Retina (tissue), 1 donor: ENCODE data around the gene MIDN.
"Not testable (repeated sequence)": the region's sequence is repeated elsewhere in the genome, so short reads cannot be mapped to it uniquely, and the experiment has no call there.

Experiments
- DNase-seq: peaks from one replicate; pipeline ENCODE4 v3.0.0-alpha.2; 2016

The MIDN gene

DNA sequence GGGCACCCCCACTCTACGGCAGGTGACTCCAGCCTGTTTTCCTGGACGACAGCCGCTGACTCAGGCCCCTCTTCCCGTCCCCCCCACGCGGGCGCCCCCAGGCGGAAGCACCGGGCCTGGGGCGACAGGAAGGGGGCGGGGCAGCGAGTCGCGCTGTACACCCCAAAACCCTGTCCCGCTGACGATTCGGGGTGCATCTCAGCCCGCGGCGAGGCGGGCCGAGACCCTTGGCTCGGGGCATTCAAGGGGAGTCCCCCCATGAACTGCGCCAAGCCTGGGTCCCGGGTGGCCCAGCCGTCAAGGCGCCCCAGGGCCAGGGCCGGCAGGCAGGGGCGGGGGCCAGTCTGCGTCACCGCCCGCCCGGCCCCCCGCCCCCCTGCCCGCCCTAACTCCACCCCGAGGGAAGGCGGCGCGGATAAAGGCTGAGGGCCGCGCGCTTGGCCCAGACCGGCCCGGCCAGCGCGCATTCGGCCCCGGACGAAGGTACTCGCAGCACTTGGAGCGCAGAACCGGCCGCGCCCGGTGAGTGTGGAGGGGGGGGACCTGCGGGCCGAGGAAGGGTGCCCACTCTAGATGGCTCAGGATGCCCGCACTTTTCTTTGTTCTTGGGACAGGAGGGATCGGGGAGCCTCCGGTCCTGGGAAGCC is at the start of gene MIDN:
Gene MIDN, plus strand, starts transcription at position 445 of the 647 bp plus-strand sequence. CDS start 1,714 bp downstream, outside the sequence.
- DNase-seq = peak; percentile 90

DNA sequence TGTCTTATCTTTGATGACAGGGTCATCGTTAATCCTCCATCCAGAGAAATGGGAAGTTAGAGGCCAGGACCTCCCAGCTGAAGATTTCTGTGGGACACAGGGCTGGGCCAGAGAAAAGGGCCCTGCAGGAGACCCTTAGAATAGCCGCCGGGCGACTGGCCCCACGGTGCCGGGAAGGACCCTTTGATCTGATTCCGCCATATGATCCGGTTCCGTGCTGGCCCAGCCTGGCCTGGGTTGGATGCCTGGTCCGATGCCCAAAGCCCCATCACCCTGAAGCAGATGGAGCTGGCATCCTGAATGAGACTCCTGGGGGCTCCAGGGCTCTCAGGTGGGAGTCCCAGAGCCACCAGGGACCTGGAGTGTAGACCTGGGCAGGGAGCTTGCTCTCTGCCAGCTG is 48.9 kb upstream of the MIDN start:
- DNase-seq = no peak

DNA sequence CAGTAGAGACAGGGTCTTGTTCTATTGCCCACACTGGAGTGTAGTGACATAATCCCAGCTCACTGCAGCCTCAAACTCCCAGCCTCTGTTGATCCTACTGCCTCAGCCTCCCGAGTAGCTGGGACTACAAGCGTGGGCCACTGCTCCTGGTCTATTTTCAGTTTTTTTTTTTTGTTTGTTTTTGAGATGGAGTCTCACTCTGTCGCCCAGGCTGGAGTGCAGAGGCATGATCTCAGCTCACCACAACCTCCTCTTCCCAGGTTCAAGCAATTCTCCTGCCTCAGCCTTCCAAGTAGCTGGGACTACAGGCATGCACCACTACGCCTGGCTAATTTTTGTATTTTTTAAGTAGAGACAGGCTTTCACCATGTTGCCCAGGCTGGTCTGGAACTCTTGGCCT is 47.8 kb upstream of the MIDN start:
- DNase-seq = not testable (repeated sequence)

DNA sequence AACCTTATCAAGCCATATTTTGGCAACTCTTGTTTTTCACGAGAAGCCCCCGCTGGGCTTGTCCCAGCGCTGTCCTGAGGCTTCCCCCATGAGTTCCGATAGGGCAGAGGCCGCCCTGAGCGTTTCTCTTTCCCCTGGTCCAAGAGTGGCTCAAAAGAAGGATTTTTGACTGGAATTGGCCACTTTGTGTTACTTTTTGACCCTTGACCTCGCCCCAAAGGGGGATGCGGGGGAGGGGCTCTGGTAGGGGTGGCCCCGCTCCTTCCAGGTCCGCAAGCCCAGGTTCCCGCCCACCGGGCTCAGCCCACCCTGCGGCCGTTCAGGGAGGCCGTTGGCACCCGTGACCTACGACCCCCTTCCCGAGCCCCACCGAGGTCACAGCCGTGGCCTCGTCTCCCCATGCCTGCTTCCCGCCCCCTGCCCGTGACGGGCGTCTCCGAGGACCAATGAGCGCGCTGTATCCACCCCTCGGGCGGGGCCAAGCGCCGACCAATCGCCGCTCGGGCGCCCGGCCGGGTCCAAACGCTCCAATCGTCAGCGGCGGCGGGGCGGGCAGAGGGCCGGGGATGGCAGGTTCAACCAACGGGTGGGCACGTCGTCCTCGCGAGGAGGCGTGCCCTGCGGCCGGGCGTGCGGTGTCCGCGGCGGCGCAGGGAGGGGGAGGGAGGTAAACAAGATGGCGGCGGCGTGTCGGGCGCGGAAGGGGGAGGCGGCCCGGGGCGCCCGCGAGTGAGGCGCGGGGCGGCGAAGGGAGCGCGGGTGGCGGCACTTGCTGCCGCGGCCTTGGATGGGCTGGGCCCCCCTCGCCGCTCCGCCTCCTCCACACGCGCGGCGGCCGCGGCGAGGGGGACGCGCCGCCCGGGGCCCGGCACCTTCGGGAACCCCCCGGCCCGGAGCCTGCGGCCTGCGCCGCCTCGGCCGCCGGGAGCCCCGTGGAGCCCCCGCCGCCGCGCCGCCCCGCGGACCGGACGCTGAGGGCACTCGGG is 43.0 kb upstream of the MIDN start, which contains the start of gene STK11:
Gene STK11, plus strand, starts transcription at position 665 of the 986 bp plus-strand sequence. CDS start 1,136 bp downstream, outside the sequence.
- peak; percentile 98 for DNase-seq

DNA sequence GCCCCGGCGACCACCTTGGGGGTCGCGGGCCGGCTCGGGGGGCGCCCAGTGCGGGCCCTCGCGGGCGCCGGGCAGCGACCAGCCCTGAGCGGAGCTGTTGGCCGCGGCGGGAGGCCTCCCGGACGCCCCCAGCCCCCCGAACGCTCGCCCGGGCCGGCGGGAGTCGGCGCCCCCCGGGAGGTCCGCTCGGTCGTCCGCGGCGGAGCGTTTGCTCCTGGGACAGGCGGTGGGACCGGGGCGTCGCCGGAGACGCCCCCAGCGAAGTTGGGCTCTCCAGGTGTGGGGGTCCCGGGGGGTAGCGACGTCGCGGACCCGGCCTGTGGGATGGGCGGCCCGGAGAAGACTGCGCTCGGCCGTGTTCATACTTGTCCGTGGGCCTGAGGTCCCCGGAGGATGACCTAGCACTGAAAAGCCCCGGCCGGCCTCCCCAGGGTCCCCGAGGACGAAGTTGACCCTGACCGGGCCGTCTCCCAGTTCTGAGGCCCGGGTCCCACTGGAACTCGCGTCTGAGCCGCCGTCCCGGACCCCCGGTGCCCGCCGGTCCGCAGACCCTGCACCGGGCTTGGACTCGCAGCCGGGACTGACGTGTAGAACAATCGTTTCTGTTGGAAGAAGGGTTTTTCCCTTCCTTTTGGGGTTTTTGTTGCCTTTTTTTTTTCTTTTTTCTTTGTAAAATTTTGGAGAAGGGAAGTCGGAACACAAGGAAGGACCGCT is 42.1 kb upstream of the MIDN start:
- peak; percentile 66 for DNase-seq

DNA sequence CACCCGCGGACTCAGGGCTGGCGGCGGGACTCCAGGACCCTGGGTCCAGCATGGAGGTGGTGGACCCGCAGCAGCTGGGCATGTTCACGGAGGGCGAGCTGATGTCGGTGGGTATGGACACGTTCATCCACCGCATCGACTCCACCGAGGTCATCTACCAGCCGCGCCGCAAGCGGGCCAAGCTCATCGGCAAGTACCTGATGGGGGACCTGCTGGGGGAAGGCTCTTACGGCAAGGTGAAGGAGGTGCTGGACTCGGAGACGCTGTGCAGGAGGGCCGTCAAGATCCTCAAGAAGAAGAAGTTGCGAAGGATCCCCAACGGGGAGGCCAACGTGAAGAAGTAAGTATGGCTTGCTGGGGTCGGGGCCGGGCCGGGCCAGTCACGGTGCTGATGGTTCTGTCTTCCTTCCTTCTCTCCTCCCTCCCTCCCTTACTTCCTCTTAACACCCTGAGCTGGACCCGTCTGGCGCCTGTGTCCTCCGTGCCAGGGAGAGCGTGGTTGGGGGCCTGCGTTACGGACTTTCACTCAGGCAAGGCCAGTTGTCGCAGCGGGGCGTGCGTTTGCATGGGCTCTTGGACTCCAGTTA is 41.4 kb upstream of the MIDN start:
- peak; percentile 62 for DNase-seq

DNA sequence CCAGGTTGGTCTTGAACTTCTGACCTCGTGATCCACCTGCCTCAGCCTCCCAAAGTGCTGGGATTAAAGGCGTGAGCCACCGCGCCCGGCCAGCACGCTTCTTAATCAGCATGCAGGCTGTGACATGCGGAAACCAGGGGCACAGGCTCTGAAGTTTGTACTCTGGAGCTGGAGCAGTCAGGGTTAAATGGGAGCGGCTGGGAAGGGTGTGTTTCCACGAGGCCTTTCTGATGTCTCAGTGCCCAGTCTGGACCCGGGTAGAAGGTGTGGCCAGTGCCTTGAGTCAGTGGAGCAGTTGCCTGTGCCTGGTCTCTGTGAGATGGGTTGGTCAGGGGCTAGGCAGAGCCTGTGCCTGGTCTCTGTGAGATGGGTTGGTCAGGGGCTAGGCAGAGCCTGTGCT is 39.6 kb upstream of the MIDN start:
- DNase-seq = not testable (repeated sequence)

DNA sequence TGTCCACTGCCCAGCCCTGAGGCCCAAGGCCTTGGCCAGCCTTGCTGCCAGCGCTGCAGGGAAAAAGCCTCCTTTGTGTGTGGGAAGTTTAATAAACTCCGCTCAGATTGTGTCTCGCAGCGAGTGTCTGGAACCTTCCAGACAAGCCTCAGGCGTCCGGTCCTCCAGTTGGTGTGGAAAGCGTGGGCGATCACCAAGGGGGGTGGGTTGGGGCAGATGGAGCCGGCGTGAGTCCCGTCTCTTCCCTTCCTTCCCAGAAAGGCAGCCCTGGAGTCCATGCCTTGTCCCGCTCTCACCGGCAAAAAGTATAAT is 38.2 kb upstream of the MIDN start:
- DNase-seq = no peak

DNA sequence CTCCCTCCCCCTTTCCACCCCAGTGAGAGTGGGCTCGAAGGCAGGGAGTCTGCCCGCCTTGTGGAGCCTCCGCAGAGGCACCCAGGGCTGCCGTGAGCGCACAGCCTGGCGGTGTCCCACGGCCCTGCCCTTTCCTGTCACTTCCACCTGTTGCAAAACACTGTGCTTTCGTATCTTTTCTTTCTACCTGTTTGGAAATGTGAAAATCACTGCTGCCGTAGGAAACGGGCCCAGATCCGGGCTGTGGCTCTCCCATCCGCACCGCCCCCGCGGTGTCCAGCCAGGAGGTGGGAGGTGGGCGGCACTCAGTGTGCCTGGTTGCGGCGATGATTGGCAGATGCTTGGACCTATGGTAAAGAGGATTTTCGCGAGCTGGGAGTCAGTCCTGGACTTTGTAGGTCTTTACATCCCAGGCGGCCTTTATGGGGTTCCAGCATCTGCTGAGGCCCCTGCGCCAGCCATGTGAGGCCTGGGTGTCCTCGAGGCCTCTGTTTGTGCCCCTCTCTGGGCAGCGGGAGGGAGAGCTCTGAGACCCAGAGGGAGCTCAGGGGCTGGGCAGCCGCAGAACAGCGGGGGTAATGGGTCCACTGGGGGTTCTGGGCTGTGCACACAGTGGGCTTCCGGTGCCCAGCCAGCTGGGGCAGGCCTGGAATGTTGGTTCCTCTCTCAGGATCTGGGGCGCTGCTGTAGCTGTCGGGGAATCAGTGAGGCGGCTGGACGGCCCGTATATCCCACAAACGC is 36.7 kb upstream of the MIDN start:
- DNase-seq = no peak

DNA sequence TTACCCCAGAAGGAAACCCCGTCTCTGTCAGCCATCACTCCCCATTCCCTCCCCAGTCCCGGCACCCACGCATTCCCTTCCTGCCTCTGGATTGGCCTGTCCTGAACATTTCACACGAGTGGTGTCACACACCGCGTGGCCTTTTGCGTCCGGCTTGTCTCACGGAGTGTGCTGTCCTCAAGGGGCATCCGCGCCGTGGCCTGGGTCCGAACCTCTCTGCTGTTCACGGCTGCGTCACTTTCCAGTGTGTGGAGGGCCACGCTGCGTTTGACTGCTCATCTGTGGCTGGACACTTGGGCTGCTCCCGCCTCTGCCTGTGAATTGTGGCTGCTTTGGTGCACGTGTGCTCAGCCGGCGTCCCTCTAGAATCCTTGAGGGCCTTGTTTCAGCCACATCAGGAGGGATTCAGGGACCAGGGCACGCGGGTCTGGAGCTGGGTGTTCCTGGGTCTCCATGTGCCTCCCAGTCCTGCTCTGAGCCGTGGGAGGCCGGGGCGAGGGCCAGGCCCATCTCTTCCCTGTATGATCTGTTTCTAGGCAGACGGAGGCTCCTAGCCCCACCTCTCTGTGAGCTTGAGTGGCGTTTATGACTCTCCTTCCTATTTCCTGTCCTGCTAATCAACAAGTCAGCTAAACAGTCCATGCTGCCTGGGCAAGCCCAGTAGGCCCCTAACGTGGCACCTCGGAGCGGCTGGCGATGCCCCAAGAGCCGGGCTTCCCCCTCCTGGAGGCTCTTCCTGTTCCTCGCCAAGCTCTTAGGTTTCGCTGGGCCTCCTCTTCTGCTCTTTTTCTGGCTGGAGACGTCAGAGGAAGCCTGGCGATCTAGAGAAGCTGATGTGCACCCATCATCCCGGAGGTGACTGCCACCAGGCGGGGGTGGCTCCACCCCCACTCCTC is 34.7 kb upstream of the MIDN start:
- DNase-seq = no peak

DNA sequence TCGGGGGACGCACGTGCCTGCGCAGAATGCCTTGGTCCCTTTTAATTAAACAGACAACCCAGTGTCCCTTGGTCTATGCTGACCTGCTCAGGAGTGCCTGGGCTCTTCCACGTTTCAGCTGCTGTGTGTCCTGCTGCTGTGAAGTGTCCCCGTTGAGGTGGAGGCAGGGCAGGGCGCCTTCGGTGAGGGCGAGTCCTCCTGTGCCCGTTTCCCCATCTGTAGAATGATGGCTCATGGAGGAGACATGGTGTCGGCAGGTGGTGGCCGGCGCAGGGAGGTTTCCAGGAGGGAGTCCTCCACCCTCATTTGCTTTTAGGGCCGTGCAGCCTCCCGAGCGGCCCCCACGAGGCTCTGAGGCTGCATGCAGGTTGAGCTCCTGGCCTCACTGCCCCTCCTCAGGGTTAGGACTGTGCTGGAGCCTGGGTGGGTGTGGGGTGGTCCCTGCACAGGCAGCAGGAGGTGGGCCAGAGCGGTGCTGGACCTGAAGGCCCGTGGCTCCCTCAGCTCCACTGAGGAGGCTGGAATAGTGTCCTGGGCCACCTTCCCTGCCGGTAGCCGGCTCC is 34.0 kb upstream of the MIDN start:
- no peak for DNase-seq

DNA sequence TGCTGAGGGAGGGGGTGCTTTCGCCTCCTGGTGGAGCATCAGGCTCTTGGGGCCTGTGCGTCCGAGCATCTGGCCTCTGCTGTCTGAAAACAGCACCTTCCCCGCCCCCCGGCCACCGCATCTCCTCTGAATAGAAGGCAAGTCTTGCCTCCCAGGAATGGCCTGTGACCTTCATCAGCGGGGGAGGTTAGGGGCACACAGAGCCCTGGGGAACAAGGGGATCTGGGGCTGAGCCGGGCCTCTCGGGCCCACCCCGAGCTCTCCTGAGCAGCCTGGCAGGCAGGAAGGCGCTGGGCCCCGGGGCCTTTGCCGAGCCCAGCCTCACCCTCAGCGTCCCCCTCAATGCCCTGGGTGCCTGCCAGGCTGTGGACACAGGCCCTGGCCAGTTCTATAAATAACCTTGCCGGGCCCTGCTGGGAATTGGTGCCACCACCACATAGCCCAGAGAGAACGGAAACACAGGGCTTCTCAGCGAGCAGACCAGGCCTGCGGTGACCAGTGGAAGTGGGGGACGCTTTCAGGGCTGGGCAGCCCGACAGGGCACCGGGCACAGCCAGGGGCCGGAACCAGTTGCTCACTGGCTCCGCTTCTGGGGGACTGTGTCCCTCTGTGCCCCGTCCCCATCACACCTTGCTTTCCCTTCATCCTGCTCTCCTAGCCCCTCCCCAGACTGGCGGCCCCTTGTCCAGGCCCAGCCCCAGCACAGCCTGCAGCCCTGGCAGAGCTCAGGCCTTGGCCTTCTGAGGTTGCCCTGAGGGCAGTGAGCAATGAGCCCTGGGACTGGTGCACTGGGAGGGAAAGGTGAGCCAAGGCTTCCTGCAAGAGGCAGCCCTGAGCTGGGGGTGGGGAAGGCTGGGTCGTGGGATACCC is 33.3 kb upstream of the MIDN start:
- DNase-seq = peak; percentile 37

DNA sequence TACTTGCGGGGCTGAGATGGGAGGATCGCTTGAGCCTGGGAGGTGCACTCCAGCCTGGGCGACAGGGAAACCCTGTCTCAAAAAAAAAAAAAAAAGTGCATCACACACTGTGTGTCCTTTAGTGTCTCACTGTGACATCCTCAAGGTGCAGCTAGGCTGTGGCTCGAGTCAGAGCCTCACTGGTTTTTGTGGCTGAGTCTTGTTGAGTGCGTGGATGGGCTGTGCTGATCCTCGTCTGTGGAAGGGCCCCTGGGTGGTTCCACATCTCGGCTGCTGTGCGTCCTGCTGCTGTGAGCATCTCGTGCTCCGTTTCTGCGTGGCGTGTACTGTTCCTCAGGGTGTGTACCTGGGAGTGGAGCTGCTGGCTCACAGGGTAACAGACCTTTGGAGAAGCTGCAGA is 31.6 kb upstream of the MIDN start:
- DNase-seq = no peak

DNA sequence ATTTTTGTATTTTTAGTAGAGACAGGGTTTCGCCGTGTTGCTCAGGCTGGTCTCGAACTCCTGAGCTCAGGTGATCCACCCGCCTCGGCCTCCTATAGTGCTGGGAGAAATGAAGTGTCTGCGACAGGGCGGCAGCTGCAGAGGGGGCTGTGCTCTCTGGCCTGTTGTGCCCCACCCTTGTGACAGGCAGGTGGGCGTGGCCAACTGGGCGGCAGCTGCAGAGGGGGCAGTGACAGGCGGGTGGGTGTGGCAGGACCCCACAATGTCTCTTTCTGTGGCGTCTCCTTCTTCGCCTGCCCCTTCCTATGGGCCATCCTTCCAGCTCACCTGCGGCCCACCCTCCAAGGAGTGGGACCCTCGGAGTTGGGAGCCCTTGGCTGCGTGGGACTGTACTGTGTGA is 31.0 kb upstream of the MIDN start:
- no peak for DNase-seq

DNA sequence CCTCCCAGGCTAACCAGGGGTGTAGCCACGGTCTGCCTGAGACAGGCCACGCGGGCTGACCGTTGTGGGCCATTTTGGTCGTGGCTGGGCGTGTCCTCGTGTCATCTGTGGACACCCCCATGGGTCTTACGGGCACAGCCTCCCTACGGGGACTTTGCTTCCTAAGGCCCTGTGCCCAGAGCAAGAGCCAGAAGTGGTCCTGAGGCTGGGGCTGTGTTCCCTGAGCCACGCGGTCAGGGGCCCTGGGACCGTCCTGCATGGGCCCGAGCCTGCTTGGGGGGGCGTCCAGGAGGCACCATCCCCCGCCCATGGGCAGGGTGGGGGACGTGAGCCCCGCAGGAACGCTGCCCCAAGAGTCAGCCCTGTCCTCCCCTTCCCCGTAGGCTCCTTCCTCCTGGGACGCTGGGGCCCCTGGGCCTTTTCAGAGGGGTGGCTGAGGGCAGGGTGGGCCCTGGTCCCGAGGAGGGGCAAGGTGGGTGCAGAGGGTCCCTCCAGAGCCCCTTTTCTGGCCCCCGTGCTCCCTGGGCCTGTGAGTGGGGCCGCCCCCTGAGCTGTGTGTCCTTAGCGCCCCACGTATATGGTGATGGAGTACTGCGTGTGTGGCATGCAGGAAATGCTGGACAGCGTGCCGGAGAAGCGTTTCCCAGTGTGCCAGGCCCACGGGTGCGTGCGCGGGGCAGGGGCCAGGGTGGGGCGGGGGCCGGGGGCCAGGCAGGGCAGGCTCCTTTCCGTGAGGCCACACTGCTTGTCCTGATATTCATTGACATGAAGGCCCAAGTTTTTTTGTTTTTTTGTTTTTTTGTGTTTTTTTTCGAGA is 29.4 kb upstream of the MIDN start:
- no peak for DNase-seq

DNA sequence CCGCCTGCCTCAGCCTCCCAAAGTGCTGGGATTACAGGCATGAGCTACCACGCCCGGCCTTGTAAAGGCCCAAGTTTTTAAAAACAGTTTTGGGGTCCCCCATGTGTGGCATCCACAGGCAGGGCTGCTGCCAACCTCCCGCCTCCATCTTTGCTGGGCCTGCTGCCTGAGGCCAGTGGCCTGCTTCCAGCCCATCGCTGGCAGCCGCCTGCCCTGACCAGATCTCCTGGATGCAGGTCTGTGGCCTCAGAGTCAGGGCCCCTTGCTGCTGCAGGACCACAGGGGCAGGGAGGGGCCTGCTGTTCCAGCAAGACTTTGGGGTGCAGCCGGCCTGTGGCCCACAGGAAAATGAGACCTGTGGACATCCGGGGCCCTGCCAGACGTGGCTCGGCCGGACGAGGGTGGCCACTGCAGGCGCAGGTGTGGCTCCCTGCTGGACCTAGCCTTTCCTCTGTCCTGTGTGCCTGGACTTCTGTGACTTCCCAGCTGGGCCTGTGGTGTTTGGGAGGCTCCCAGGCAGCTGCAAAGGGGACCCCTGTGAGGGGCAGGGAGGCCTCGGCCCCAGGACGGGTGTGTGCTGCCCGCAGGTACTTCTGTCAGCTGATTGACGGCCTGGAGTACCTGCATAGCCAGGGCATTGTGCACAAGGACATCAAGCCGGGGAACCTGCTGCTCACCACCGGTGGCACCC is 28.5 kb upstream of the MIDN start:
- DNase-seq = no peak

DNA sequence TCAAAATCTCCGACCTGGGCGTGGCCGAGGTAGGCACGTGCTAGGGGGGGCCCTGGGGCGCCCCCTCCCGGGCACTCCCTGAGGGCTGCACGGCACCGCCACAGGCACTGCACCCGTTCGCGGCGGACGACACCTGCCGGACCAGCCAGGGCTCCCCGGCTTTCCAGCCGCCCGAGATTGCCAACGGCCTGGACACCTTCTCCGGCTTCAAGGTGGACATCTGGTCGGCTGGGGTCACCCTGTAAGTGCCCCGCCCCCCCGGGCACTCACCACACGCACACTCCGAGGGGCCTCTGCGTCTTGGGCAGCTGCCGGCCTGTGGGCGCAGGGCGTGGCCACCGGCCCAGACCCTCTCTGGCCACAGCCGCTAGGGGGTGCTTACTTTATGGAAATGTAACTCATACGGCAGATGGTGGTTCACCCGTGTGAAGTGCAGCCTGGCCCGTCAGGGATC is 27.9 kb upstream of the MIDN start:
- DNase-seq = no peak
